Right ventricle myocardium superior (tissue), 1 donor: ENCODE measurements around the gene PRKN. TPM values are rescaled to one million over a fixed set of nuclear protein-coding genes. Genes with fewer than 3 reads are reported as not detected.
A peak's percentile ranks its signal among the peaks of the same experiment; 100 is the strongest.

Experiments used
- ATAC-seq: fragments of 200-7000 bp; cut with Tn5 transposase; one replicate; pipeline ENCODE4 v1.9.1; 2020; ENCODE audit warnings: mild to moderate bottlenecking; ENCODE audit not compliant: poor library complexity
- DNase-seq: peaks from one replicate; pipeline ENCODE4 v3.0.0-alpha.2; 2020
- intact Hi-C: fragments of 100-400 bp; cut with DNase I; formaldehyde crosslinking; loops from one replicate; pipeline ENCODE4 v1.11.2; 2022
- total RNA-seq: library from RNA; stranded (reverse); fragmentation: NEBNext Ultra II Directional; extraction: Animal tissue kit (Norgen Biotek cat#: 25700); gene quantifications from one replicate; pipeline ENCODE4 v1.2.1, GENCODE V29; 2021
- donor health status: DM: no; HTN: yes; CAD: no; lungs with severe emphysema.

PRKN gene
- total RNA-seq, 1 donor from 2014 or later: 20.6 TPM

- intact Hi-C loops: no loop called here
- DNase-seq (no peak), ATAC-seq (peak; percentile 69)
These were observed 526.4 kb downstream of the PRKN start for GRCh38 chr6:162200945-162201690.

DNA sequence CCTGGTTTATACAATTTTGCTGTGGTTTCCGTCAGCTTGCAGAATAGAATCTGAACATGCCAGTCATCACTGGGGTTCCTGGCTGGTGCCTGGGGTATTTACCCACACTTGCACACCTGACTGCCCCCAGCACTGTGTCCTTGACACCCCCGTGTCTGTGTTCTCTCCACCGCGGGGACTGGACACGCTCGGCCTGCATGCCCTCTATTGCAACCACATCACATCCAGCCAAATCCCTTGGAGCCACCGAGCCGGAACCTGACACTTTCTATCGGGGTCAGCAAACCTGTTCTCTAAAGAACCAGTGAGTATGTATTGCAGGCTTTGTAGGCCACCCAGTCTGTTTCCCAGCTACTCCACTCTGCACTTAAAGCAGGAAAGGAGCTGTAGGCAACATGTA is 527.5 kb downstream of the PRKN start:
- ATAC-seq (no peak), DNase-seq (no peak)
- intact Hi-C loops: no loop called here

DNA sequence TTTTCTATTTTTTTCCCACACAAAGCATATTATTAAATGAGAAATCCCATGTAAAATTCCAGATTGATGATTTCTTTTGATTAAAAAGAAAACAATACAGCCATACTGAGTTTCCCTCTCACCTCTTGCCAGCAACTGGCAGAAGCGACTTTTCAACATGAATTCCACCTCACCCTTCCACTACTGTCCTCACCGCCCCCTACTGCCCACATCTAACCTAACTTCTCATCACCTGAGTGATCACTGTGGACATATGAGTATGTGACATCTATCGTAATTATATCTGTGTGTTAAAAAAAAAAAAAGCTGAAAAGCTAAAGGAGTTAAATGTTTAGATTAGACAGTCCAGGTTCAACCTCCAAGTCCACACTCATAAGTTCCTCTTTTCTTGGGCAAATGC is 528.6 kb downstream of the PRKN start:
- ATAC-seq (no peak), DNase-seq (no peak)
- intact Hi-C loops: no loop called here

- intact Hi-C loops: no loop called here
- DNase-seq: no peak
- no peak for ATAC-seq
These were observed 529.5 kb downstream of the PRKN start for GRCh38 chr6:162198076-162198475.

- ATAC-seq: no peak
- DNase-seq: no peak
- intact Hi-C loops: no loop called here
These were observed 532.1 kb downstream of the PRKN start for GRCh38 chr6:162195441-162195840.

DNA sequence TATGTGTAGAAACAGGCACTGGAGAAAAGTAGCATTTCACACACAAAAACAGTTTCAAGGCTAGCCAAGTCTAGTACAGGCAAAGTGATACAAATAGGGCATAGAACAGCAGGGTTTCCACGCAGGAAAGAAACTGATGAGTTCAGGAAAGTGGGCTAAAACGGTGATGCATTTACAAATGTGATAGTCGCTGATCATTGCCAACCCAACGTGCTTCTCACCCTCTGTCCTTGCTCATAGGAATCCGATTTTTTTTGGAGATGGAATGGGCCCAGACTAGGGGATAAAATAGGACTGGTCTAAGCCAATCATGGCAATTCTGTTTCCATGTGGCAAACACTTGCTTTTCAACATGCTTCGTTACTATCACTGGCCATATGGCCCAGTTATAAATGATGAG is 536.6 kb downstream of the PRKN start:
- no peak for ATAC-seq
- no peak for DNase-seq
- intact Hi-C loops: no loop called here

GRCh38 chr6:162187168-162187935 is 540.2 kb downstream of the PRKN start:
- ATAC-seq: peak; percentile 95
- intact Hi-C loops: loop anchor here (10.0 kb wide), 1 partner anchor 537 kb away; the partner anchor contains the start of genes PACRG and PRKN
- DNase-seq: no peak

DNA sequence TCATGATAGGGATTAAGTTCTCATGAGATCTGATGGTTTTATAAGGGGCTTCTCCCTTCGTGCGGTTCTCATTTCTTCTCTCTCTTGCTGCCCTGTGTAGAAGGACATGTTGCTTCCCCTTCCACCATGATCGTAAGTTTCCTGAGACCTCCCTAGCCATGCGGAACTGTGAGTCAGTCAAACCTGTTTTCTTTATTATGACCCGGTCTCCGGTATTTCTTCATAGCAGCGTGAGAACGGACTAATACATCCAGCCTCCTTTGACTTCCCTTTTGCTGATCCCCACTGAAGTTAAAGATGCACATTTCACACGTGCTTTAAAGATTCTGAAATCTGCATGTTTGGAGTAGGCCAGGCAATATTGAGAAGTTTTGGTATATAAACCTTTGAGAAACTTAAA is 543.1 kb downstream of the PRKN start:
- intact Hi-C loops: loop anchor here (10.0 kb wide), 1 partner anchor 540 kb away; the partner anchor contains the start of genes PACRG and PRKN
- DNase-seq (no peak), ATAC-seq (no peak)

DNA sequence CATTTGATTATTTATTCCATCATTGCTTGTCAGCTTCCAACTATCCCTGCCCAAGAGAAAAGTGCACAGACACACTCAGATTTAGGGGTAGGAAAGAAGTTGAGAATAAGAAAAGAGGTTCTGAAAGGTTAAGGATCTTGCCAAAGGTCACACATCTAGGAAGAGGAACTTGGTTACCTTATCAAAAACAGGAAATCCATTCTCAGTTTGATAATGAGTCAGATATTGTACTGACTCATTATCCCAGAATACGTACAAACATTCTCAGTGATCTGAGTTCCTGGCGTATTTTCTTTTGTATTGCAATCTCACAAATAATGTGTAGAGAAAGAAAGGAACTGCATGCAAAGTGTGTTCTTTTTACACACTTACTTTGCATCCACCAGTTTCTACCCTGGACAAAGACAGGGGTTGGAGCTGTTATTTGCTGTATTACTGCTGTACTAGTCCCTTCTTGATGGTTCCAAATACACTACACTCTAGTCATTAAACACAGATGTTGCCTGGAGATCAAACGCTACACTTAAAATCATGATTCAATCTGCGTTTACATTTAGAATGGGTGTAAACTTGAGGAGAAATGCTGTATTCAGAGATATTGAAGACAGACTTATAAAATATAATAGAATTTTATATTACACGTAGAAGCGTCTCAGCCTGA is 545.7 kb downstream of the PRKN start:
- ATAC-seq: no peak
- DNase-seq: no peak
- intact Hi-C loops: loop anchor here (10.0 kb wide), 1 partner anchor 543 kb away; the partner anchor contains the start of genes PACRG and PRKN

- intact Hi-C loops: loop anchor here (10.0 kb wide), 1 partner anchor 544 kb away; the partner anchor contains the start of genes PACRG and PRKN
- DNase-seq (no peak), ATAC-seq (no peak)
These were observed 546.5 kb downstream of the PRKN start for GRCh38 chr6:162181111-162181510.

DNA sequence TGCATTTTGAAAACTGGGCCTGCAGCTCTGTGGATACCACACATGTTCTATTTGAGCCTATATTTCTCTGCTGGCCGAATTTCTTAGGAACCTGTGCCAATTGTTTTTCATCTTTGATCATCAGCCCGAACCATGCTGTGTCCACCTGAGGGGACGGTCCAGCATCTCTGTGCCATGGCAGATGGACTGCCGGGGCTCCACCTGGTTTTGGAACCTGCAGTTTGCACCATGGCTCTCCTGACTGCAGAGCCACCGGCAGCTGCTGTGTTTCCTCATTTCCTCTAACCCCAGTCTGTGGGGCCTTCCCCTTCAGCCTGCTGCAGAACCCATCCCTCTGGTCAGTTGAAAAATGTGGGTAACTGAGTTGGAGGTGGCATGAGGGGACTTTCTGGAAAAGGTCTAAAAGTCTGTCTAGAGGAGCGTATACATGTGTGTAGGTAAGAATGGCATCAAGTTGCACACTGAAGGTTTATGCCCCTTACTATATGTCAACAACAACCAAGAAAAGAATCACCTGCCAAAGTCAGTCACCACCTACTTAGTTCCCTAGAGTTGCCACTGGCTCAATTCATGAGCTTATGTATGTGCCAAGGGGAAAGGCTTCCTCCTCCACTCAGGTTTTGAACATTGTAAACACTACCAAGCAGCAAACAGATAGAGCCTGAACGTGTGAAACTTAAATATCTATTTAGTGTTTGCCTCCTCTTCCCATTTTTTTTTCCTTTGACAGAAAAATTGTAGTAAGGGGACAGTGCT is 548.2 kb downstream of the PRKN start:
- intact Hi-C loops: no loop called here
- peak; percentile 41 for ATAC-seq

DNA sequence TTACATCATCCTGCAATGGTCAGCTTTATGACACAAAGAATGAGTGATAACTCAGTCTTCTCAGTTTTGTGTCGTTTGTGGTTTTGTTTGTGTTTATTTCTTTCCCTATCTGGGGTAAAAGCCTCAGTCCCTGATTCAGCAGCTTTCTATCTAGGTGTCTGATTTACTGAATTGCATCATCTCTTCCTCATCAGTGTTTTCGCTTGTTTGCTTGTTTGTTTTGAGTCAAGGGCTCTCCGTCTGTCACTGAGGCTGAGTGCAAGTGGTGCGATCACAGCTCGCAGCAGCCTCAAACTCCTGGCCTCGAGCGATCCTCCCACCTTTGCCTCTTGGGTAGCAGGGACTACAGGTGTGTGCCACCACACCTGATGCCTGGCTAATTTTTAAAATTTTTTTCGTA is 548.9 kb downstream of the PRKN start:
- intact Hi-C loops: no loop called here

More for the DNA sequence above, 548.2 kb downstream of the PRKN start:
- no peak for DNase-seq

DNA sequence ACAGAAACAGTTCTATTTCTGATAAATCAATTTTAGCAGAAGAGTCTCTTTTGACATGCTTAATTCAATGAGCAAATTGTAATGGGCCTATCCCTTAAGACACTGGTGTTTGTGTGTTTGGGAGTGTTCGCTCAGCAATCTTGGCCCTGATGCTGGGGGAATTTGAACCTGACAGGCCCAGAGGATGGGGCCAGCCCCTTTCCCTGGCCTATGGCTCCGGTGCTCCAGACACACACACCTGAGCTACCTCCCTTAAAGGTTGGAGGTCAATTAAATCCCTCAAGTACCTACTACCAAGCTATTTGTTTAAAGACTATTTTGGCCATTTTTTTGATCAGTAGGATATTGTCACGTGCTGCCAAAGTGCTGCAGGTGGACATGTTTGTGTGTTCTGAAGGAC is 549.3 kb downstream of the PRKN start:
- intact Hi-C loops: no loop called here
- ATAC-seq (peak; percentile 19), DNase-seq (no peak)

More for the DNA sequence above, 548.9 kb downstream of the PRKN start:
- ATAC-seq: no peak
- DNase-seq: no peak

DNA sequence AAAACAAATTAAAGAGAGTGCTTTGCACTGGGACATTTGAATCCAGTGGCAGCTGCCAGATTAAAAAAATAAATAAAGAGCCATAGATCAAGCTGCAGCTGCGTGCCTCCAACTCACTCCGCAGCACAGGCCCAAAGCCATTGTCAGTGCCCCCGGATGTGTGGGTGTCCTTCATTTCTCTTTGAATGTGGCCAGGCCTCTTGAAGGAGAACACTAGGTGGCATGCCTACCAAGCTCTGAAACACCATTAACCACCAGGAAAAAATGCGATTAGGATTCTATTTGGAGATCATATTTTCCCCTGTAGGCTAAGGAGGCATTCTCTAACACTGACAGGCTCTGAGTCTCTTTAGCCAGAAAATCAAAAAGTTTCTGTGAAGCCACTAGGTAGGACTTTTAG is 549.8 kb downstream of the PRKN start:
- ATAC-seq (peak; percentile 88), DNase-seq (no peak)
- intact Hi-C loops: no loop called here

DNA sequence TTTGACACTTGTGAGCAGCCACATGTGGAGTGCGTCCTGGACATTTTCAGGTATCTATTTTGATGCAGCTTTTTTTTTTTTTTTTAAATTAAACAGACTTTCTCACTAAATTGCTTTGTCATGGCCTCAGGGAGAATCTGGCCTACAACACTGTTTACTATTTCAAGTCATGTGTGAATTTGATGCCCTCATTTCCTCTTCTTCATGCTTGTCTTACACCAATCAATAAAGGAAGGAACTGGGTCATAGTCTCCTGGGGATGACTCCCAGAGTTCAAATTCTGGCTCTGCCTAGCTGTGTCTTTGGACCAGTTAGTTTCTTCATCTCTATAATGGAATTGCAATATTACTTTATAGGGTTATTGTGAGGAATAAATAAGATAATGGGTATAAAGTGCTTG is 554.1 kb downstream of the PRKN start:
- no peak for DNase-seq
- ATAC-seq: no peak
- intact Hi-C loops: no loop called here

DNA sequence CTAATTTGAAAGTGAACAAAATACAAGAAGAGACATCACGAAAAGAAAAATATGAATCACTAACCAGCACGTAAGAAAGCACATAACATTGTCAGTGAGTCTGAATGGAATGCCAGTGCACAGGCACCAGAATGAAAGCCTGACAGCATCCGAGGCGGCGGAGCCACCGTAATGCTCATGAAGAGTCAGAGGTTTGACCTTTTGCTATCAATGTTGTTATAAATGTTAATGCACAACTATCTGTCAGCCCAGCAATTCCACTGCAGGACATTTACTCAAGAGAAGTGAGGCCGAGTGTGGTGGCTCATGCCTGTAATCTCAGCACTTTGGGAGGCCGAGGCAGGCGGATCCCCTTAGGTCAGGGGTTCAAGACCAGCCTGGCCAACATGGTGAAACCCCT is 562.1 kb downstream of the PRKN start:
- ATAC-seq (no peak), DNase-seq (no peak)
- intact Hi-C loops: no loop called here

GRCh38 chr6:162157167-162157870 is 570.2 kb downstream of the PRKN start:
- intact Hi-C loops: no loop called here
- no peak for DNase-seq
- no peak for ATAC-seq

DNA sequence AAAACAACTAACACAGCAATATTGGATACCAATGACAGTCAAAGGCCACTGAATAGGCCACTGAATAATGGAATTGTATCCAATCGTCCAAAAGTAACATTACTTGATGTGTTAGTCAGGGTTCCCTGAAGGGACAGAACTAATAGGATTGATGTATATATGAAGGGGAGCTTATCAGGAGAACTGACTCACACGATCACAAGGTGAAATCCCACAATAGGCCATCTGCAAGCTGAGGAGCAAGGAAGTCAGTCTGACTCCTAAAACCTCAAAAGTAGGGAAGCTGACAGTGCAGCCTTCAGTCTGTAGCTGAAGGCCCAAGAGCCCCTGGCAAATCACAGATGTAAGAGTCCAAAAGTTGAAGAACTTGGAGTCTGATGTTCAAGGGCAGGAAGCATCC is 571.4 kb downstream of the PRKN start:
- intact Hi-C loops: no loop called here
- DNase-seq (no peak), ATAC-seq (no peak)
